Ovary (tissue), 3 donors: Measurements from ENCODE around the gene FBXO8.

Source experiments
- CTCF ChIP-seq, 3 donors: fragments of 450-650 bp in 2 of 3; fragments of 200-600 bp in 1 of 3; IDR thresholded peaks; one replicate each; pipeline versions ENCODE4 v1.5.1 to v1.8.0; 2016 to 2022; ENCODE audit warnings: antibody characterized with exemption in 3 of 3, mild to moderate bottlenecking in 1 of 3
- POLR2A ChIP-seq: fragments of 450-650 bp; IDR thresholded peaks from one replicate; pipeline ENCODE4 v1.6.1; 2017; ENCODE audit warnings: antibody characterized with exemption, mild to moderate bottlenecking, moderate library complexity
- donor health status: DM: no; HTN: no; CAD: no.

DNA sequence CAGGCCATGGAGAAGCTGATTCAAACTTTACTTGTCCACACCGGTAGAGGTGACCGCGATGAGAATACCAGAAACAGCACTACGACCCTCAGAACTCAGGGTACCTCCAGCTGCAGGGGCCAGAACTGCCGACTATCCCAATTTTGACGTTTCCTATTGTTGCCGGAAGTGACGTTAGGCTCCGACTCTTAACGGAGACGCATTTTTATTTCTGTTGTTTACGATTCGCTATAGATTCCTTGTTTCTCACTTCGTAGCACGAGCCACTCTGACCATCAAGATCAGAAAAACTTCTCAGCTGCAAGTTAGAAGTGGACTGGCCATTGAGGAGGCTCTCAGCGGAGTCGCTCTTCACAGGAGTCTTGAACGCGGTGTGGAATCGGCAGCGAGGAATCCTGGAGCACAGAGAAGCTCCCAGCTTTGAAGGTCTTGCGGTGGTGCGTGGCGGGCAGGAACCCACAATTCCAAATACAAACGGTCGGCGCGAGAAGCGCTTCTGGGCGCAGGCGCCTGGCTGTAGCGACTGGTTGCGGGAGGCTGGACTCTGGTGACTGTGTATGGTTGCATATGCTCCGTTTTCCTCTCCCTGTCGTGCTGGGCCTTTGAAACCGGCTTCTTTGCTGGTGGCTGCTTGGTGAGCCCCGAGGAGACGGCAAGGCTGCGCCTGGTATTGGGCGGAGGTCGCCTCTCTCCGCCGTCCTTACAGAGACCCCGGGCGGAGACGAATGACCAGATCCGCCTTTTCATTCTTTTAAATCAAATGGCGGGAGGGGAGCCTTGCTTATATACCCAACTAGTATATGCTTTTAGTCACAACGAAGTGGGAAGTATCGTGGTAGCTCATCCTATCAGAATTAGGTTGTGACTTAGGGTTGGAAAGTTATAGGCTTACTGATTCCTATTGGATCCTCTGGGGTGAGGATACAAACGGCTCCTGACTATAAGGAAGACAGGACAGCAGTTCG is at the start of gene FBXO8, which contains the start of gene CEP44:
- TF ChIP-seq CTCF (IDR thresholded peaks at IDR 0.05) = no peak
- TF ChIP-seq POLR2A = peak; percentile 40
